GM20431 (cell line): ENCODE data around the gene OR6K6.

Experiments used
- in situ Hi-C: fragments of 300-500 bp; cut with MseI, MboI; formaldehyde crosslinking; loops from one replicate; pipeline ENCODE4 v1.15.0; 2020; ENCODE audit warnings: low sequenced_read_pairs; ENCODE audit not compliant: unreplicated experiment

Gene OR6K6

GRCh38 chr1:158754420-158754819, at the start of gene OR6K6:
Gene OR6K6, plus strand, starts transcription at chr1:158754720. Its CDS starts 168 bp downstream, at chr1:158754888.
- in situ Hi-C loops = no loop called here

GRCh38 chr1:158706096-158706495, 48.4 kb upstream of the OR6K6 start:
- in situ Hi-C loops = no loop called here

- in situ Hi-C loops = no loop called here
These were observed 43.4 kb upstream of the OR6K6 start for GRCh38 chr1:158711098-158711497.

GRCh38 chr1:158714754-158715153, 39.8 kb upstream of the OR6K6 start:
- in situ Hi-C loops = no loop called here

GRCh38 chr1:158716335-158716734, 38.2 kb upstream of the OR6K6 start:
- in situ Hi-C loops = no loop called here

- in situ Hi-C loops = no loop called here
These were observed 37.2 kb upstream of the OR6K6 start for GRCh38 chr1:158717344-158717743.

- in situ Hi-C loops = no loop called here
These were observed 34.9 kb upstream of the OR6K6 start for GRCh38 chr1:158719664-158720063.

- in situ Hi-C loops = no loop called here
These were observed 33.9 kb upstream of the OR6K6 start, which contains the start of gene OR6K3 for GRCh38 chr1:158720620-158721019. Gene OR6K3, minus strand, starts transcription at chr1:158720720. Its CDS starts 2,605 bp downstream, at chr1:158718115.

- in situ Hi-C loops = no loop called here
These were observed 30.1 kb upstream of the OR6K6 start for GRCh38 chr1:158724442-158724841.

GRCh38 chr1:158728510-158729225, 25.9 kb upstream of the OR6K6 start:
- in situ Hi-C loops = no loop called here

GRCh38 chr1:158730453-158730852, 24.1 kb upstream of the OR6K6 start:
- in situ Hi-C loops = no loop called here

- in situ Hi-C loops = no loop called here
These were observed 22.8 kb upstream of the OR6K6 start for GRCh38 chr1:158731707-158732106.

- in situ Hi-C loops = no loop called here
These were observed 22.0 kb upstream of the OR6K6 start for GRCh38 chr1:158732524-158732923.

- in situ Hi-C loops = no loop called here
These were observed 18.7 kb upstream of the OR6K6 start for GRCh38 chr1:158735848-158736247.

GRCh38 chr1:158752155-158752712, 2.3 kb upstream of the OR6K6 start:
- in situ Hi-C loops = no loop called here

GRCh38 chr1:158771950-158772866, 17.7 kb downstream of the OR6K6 start, which contains the start of gene OR6N1:
Gene OR6N1, minus strand, starts transcription at chr1:158772195. Its CDS starts 5,513 bp downstream, at chr1:158766682.
- in situ Hi-C loops = no loop called here

- in situ Hi-C loops = no loop called here
These were observed 26.6 kb downstream of the OR6K6 start, which contains the start of gene OR6N2 for GRCh38 chr1:158781104-158781503. Gene OR6N2, minus strand, starts transcription at chr1:158781204. Its CDS starts 3,569 bp downstream, at chr1:158777635.

GRCh38 chr1:158793604-158794003, 39.1 kb downstream of the OR6K6 start:
- in situ Hi-C loops = loop anchor here (10.0 kb wide), 1 partner anchor 201 kb away; no protein-coding TSS in a partner anchor

GRCh38 chr1:158794247-158794646, 39.7 kb downstream of the OR6K6 start:
- in situ Hi-C loops = loop anchor here (10.0 kb wide), 1 partner anchor 201 kb away; no protein-coding TSS in a partner anchor

- in situ Hi-C loops = loop anchor here (10.0 kb wide), 1 partner anchor 196 kb away; no protein-coding TSS in a partner anchor
These were observed 44.0 kb downstream of the OR6K6 start for GRCh38 chr1:158798531-158798930.
